GM12872 (cell line): ENCODE data around the gene VARS1.

Experiments
- CTCF ChIP-seq: IDR thresholded peaks from 3 replicates; pipeline ENCODE4 v1.5.1; 2011; ENCODE audit warnings: low read depth, mild to moderate bottlenecking, low read length, moderate library complexity; ENCODE audit not compliant: insufficient read depth

The VARS1 gene

GRCh38 chr6:31825553-31825952 is 30.0 kb upstream of the VARS1 start:
- no peak for TF ChIP-seq CTCF

GRCh38 chr6:31822036-31822821 is 26.7 kb upstream of the VARS1 start:
- no peak for TF ChIP-seq CTCF

- no peak for TF ChIP-seq CTCF
These were observed 25.9 kb upstream of the VARS1 start for GRCh38 chr6:31821301-31822035.

GRCh38 chr6:31819871-31820299 is 24.3 kb upstream of the VARS1 start:
- TF ChIP-seq CTCF, result no peak

GRCh38 chr6:31815025-31815838 is 19.7 kb upstream of the VARS1 start, which contains the start of the genes HSPA1A and HSPA1L:
Gene HSPA1A, plus strand, starts transcription at chr6:31815543. Its CDS starts 214 bp downstream, at chr6:31815757.
Gene HSPA1L, minus strand, starts transcription at chr6:31815283. Its CDS starts 3,311 bp downstream, at chr6:31811972.
- TF ChIP-seq CTCF, result no peak

- TF ChIP-seq CTCF, result no peak
These were observed 19.1 kb upstream of the VARS1 start for GRCh38 chr6:31814677-31815024.

GRCh38 chr6:31813465-31813849 is 17.9 kb upstream of the VARS1 start:
- TF ChIP-seq CTCF, result no peak
